SIG-M5 (cell line): ENCODE measurements around the gene MMP3.
"Not testable (repeated sequence)": the region's sequence is repeated elsewhere in the genome, so short reads cannot be mapped to it uniquely, and the experiment has no call there.

Experiments
- DNase-seq: peaks from one replicate; lab custom pipeline; 2025; lab: John Stamatoyannopoulos, UW

The MMP3 gene

DNA sequence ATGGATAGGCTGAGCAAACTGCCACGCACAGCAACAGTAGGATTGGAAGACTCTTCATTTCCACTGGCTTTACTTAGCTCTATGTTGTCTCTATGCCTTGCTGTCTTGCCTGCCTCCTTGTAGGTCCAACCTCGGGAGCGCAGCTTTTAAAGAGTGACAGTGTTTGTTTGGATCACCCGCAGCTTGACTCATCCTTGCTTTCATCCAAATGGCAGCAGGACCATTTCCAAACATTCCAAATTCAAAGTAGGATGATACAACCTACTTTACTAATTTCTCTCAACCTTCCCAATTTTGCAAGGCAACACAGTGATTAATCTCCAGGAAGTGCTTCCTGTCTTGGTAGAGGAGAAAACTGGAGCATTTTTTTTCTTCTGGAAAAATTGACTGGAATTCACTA lies at the start of gene MMP3:
MMP3 (minus strand) TSS at position 121 of the 400 bp plus-strand sequence; CDS start at position 58, 63 bp downstream.
- no peak for DNase-seq

- no peak for DNase-seq
These were observed 48.3 kb upstream of the MMP3 start for GRCh38 chr11:102891736-102892135.

DNA sequence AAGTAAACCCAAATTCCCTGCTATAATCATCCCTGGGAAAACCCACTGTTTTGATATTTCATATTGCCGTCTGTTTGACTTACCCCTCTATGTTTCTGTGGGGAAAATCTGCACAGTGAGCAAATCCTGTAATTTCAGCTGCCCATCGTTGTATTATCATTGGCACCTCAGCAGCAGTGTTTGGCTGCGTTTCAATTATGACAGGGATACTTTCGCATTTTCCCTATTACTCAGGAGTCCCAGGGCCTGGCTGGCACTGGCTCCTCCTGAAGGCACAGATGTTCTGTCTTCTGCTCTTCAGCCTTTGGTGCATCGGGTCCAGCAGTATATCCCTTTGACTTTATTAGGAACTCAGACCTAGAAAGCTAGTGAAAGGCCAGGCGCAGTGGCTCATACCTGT lies 43.6 kb upstream of the MMP3 start:
- DNase-seq = no peak

GRCh38 chr11:102883141-102883540 lies 39.7 kb upstream of the MMP3 start:
- no peak for DNase-seq

DNA sequence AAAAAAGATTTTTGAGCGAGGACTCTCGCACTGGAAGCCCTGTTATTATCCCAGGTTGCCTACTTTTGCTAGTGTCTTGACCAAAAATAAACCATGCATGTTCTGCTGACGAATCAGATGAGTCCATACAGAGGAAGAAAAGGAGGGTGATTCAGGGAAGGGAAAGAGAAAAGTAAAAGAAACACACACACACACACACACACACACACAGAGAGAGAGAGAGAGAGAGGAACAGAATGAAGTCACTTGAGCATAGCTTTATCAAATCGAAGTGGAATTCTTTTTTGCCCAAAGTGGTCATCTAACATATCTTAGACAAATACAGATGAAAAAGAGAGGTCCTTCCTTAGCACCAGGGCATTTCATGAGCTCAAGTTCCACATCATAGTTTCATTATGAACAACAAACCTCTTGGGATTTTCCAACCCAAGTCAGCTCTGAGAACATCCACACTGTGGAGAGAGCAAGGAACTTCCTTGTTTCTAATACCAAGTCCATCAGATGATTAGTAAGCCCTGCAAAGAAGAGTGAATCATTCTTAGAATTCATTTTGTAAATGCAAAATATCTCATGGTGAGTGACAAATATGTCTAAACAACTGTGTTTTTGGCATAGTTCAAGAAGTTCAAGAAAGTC lies 39.1 kb upstream of the MMP3 start:
- DNase-seq = no peak

DNA sequence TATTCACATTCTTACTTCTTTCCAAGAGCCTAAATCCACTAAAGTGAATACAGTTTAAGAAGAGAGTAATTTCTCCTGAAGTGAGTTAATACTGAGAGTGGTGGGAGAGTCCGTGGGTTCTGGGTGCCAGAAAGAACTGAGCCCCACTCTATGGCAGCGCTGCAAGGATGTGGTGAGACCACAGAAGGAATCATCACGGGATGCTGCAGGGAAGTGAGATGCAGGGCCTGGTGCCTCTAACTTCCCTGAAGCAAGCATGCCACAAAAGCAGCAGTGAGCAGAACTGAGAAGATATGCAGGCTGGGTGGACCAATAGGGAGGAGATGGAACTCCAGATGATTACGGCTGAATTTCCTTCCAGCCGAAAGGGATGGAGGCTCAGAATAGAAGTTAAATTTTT lies 36.4 kb upstream of the MMP3 start:
- no peak for DNase-seq

- DNase-seq = no peak
These were observed 35.2 kb upstream of the MMP3 start for GRCh38 chr11:102878595-102878994.

- no peak for DNase-seq
These were observed 31.4 kb upstream of the MMP3 start, which contains the start of gene MMP12 for GRCh38 chr11:102874852-102875251. Gene MMP12 (minus strand): TSS chr11:102874982. CDS start chr11:102874937, 45 bp downstream.

- DNase-seq = not testable (repeated sequence)
These were observed 26.1 kb upstream of the MMP3 start for GRCh38 chr11:102869354-102869964.

DNA sequence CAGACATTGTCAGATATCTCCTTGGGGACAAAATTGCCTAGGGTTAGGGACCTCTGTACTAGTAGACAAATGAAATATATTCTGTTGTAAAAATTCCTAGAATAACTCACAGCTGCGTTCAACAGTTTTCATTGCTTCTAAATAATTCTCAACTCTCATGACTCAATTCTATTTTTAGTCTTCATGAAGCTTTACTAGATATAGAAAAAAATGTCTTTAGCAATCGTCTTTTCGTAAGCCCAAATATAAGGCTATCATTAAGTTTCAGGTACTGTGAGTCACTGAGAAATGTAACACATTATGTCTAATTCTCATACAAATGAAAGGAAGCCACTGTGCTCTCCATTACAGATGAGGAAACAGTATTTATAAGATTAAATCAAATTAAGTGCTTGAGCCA lies 24.9 kb upstream of the MMP3 start:
- no peak for DNase-seq

DNA sequence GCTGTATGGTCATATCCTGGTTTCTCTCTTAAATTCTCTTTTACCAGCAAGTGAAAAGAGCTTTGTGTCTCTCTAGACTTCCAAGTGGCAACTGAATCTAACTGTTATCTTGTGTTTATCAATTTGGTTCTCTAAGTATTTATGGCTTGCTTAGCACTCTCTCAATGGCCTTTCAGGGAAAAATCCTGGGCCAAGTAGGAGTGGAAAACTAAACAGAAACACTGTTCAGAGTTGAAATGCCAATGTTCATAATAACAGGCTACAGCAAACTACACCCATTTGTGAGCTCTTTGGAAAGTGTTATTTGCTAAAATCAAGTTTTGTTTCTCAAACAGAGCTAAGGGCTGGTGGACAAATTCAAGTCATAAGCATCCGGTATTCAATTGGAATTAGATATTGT lies 21.3 kb upstream of the MMP3 start:
- no peak for DNase-seq

- no peak for DNase-seq
These were observed 10.5 kb upstream of the MMP3 start for GRCh38 chr11:102853956-102854355.

GRCh38 chr11:102853055-102853454 lies 9.6 kb upstream of the MMP3 start:
- no peak for DNase-seq

GRCh38 chr11:102850973-102851745 lies 7.8 kb upstream of the MMP3 start:
- no peak for DNase-seq

DNA sequence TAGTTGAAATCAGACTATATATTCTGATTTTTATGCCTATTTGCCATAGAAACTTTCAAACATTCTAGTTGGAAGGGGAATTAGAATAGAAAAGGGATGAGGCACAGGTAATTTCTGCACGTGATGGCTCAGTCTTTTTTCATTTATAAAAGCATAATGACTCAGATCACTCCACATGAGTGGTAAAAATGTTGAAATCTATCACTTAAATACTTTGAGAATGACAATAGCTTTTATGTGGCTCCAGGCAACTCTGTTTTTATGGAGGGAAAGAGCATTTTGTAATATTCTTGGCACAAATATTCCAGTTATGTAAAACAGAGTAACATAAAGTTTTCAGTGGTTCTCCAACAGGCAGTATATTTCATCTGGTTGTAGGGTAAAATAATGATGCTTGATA lies 5.9 kb upstream of the MMP3 start:
- no peak for DNase-seq

DNA sequence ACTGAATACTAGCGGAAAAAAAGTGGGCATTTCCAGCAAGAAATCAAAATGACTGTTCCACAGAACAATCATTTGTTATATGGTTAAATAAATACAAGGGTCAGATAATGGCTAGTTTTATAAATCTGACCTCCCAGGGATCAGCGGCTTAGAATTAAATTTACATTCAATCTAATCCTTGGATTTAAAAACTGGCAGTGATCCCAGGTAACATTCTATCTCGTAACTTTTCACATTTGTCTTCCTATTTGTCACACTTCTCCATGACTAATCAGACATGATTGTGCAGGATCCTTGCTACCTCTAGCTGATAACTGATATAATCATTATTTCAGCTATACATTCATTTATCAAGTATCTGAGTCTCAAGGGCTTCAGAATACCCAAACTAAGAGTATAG lies 2.9 kb upstream of the MMP3 start:
- no peak for DNase-seq

- DNase-seq = no peak
These were observed 479 bp downstream of the MMP3 start for GRCh38 chr11:102842930-102843329.

DNA sequence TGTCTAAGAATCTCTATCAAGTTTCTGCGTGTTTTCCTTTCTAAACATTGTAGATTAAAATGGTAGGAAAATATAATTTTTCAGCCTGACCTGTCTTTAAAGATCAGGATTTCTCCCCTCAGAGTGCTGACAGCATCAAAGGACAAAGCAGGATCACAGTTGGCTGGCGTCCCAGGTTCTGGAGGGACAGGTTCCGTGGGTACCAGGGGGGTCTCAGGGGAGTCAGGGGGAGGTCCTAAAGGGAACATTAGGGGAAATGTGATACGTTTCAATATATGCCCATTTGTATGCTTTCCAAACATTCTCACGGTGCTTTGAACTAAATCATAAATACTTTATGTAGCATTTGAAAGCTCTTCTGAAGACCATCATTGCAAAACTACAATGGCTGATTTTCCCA lies 3.4 kb downstream of the MMP3 start:
- DNase-seq = no peak

DNA sequence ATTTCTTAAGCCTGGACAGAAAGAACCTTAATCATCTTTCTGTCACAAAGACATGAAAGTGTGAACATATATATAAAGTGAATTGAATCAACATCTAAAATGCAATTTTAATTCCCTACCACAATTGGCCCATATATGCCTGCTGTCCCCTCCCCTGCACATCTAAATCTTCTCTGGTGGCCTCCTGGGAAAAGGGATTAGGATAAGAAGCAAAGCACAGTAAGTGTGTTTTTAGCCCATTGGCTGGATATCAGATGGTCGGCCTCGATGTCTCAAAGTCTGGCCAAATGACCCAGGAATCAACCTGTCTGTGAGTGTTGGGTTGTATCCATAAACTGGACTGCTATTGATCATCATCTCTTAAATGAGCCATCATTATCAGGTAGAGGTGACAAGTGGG lies 5.8 kb downstream of the MMP3 start:
- DNase-seq = no peak

GRCh38 chr11:102837156-102837555 lies 6.3 kb downstream of the MMP3 start:
- DNase-seq = no peak

- no peak for DNase-seq
These were observed 7.0 kb downstream of the MMP3 start for GRCh38 chr11:102836290-102836875.

- DNase-seq = no peak
These were observed 9.7 kb downstream of the MMP3 start for GRCh38 chr11:102833731-102834130.

DNA sequence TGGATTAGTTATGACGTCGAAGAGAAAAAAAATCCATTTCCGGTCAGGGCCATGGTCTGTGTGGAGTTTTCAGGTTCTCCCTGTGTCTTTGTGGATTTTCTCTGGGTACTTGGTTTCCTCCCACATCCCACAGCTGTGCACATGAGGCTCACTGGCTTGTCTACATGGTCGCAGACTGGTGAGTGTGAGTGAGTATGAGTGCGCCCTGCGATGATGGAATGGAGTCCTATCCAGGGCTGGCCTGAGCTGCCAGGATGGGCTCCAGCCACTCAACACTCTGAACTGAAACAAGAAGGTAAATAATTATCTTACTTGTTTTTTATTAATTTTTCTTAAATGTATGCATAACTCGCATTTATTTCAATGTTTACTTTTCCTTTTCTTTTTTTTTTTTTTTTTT lies 10.8 kb downstream of the MMP3 start:
- DNase-seq = no peak
